B cell (primary cell): ENCODE results near the gene GCDH.

Experiments used
- EZH2 ChIP-seq: IDR thresholded peaks from 2 replicates; pipeline ENCODE4 v1.6.1; 2012; ENCODE audit warnings: borderline replicate concordance, low read depth, mild to moderate bottlenecking, moderate library complexity, low read length; ENCODE audit not compliant: insufficient read depth, poor library complexity, severe bottlenecking
- TF ChIP-seq, protein P1 (sequence below): fragments of 200-600 bp; IDR thresholded peaks from one replicate; pipeline ENCODE4 v1.8.0; 2022; ENCODE audit warnings: antibody characterized with exemption, mild to moderate bottlenecking

DNA sequence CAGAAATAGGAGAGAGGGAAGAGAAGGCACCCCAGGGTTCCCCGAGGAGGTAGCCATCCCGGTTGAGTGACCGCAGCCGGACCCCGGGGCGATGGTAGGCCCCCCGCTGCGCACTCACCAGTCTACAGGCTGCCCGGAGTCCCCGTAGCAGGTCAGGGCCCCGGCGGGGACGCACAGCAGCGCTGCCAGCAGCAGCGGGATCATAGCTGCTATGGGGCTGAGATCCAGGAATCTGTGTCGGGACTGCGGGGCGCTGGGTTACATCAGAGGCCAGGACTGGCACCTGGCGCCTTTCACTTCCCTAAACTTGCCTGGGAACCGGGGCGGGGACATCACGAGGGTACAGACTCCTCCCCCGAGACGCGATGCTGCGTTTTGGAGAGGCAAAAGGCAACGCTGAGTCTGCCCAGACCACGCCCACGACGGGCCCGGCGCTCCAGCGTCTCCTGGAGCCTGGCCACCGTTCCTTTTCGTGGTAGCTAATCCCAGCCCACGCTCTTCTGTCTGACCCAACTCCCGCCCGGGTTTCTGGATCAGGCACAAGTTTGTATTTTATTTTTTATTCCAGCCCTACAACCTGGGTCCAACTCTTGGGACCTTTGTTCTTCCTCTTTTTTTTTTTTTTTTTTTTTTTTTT, 9.7 kb upstream of the GCDH start, which contains the start of gene DNASE2:
- no peak for TF ChIP-seq EZH2
- TF ChIP-seq, protein P1, sequence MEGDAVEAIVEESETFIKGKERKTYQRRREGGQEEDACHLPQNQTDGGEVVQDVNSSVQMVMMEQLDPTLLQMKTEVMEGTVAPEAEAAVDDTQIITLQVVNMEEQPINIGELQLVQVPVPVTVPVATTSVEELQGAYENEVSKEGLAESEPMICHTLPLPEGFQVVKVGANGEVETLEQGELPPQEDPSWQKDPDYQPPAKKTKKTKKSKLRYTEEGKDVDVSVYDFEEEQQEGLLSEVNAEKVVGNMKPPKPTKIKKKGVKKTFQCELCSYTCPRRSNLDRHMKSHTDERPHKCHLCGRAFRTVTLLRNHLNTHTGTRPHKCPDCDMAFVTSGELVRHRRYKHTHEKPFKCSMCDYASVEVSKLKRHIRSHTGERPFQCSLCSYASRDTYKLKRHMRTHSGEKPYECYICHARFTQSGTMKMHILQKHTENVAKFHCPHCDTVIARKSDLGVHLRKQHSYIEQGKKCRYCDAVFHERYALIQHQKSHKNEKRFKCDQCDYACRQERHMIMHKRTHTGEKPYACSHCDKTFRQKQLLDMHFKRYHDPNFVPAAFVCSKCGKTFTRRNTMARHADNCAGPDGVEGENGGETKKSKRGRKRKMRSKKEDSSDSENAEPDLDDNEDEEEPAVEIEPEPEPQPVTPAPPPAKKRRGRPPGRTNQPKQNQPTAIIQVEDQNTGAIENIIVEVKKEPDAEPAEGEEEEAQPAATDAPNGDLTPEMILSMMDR, result no peak
